Measurements from ENCODE around the gene LRIT2.

The LRIT2 gene

DNA sequence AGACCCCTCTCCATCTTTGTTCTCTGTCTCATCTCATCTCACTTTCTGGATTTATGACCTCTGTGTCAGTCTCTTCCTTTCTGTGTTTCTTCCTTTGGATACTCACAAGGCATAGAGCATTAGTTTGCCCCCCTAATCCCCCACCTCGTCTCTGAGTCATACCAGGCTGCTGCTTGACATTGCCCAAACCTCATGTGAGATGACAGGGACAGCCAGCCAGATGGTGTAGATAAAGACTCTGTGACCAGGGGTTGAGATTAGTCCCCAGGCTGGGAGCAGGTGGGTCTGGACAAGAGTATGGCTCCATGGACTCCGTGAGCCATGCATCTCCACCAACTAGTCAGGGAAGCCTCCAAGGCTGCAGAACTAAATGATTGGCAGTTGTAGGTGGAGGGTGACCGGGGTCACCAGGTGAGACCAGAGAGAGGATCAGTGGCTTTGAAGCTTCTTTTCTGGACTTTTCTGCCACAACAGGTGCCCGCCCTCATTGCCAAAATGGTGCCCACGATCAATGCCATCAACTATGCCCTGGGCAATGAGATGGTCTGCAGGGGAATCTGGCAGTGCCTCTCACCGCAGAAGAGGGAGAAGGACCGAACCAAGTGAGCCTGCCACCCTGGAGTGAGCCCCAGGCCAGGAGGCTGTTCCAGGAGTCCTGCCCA, 32.8 kb upstream of the LRIT2 start:
- H3K4me3 ChIP-seq (ENCODE audit: low read length) = no peak overlapping the region
- no peaks in the 10 kb centered on the region for H3K9me3 ChIP-seq (ENCODE audit: control insufficient read depth, insufficient read depth, low read length)
- DNase-seq (ENCODE audit: low read depth, low spot score) = no peak
- WGBS (ENCODE audit: insufficient coverage, insufficient read length) = no CpG with 5 or more reads among the region's 7 CpGs
- H3K36me3 ChIP-seq (ENCODE audit: control insufficient read depth, insufficient read depth, low read length) = no peaks in the 10 kb centered on the region
- no peaks in the 10 kb centered on the region for H3K27me3 ChIP-seq (ENCODE audit: control insufficient read depth, insufficient read depth, low read length)
- no peak overlapping the region for H3K27ac ChIP-seq (ENCODE audit: low read length)
- H3K4me1 ChIP-seq (ENCODE audit: control insufficient read depth, insufficient read depth, low read length) = no peaks in the 10 kb centered on the region

DNA sequence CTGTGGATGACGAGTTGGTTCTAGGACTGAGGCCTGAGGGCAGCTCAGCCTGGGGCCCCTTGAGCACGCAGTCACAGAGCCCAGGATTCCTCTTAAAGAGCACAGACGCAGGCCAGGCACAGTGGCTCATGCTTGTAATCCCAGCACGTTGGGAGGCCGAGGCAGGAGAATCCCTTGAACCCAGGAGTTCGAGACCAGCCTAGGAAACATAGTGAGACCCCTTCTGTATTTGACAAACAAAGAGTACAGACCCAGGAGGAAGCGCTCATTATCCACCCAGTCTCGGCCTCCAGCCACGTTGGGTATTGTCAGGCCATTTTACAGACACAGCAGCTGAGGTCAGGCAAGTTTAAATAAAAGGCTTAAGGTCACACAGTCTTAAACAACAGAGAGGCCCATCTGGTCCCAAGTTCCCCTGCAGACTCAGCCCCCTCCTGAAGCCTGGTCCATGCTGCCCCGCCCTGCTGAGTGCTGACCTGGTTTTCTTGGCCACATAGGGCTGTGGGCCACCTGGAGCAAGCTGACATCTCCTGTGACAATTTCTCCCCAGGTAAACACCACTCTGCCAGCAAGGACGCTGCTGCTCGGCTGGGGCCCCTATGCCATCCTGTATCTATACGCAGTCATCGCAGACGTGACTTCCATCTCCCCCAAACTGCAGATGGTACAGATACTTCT, 32.1 kb upstream of the LRIT2 start:
- Histone ChIP-seq H3K36me3 (ENCODE audit: control insufficient read depth, insufficient read depth, low read length) (no peaks in the 10 kb centered on the region), H3K27me3 (ENCODE audit: control insufficient read depth, insufficient read depth, low read length) (no peaks in the 10 kb centered on the region), H3K4me3 (ENCODE audit: low read length) (no peak overlapping the region), H3K27ac (ENCODE audit: low read length) (no peak overlapping the region), H3K4me1 (ENCODE audit: control insufficient read depth, insufficient read depth, low read length) (no peaks in the 10 kb centered on the region), H3K9me3 (ENCODE audit: control insufficient read depth, insufficient read depth, low read length) (no peaks in the 10 kb centered on the region)
- no peak for DNase-seq (ENCODE audit: low read depth, low spot score)
- no CpG with 5 or more reads among the region's 15 CpGs for WGBS (ENCODE audit: insufficient coverage, insufficient read length)

DNA sequence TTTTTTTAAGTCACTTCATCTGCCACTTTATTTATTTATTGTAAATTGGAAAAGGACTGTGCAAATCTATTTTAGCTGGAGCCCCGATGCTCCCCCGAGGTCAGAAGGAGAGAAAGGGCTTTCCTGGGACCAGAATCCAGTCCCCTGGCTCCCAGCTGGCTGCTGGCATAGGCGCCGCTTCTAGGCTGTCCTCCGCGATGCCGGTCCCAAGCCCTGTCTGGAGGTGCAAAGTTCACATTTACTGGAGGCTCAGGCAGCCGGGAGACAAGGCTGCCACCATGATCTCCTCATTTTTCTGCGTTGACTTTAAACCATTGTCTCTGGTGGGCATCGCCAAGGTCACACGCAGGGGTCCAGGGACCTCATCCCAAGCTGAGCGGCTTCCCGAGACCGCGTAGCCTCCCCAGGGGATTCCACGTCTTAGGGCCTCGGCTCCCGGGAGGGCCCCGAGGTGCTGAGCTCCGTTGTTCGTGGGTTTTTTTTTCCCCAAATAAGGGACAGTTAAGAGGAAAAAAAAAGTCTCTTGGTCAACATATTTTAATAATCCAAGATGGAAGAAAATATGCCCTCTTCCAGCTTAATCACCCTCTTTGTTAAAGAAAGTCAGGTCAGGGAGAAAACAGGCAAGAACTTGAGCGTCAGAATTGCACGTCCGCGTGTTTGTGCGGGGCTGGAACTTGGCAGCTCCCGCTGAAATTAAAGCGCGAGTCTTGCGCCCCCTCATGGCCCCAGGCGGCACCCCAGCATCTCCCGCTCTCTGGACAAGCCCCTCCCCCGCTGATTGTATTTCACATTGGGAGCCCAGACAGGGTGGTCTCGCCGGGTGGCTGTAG, 31.4 kb upstream of the LRIT2 start:
- WGBS (ENCODE audit: insufficient coverage, insufficient read length) = no CpG with 5 or more reads among the region's 35 CpGs
- no peaks in the 10 kb centered on the region for H3K27me3 ChIP-seq (ENCODE audit: control insufficient read depth, insufficient read depth, low read length)
- no peaks in the 10 kb centered on the region for H3K36me3 ChIP-seq (ENCODE audit: control insufficient read depth, insufficient read depth, low read length)
- H3K27ac ChIP-seq (ENCODE audit: low read length) = no peak overlapping the region
- H3K4me3 ChIP-seq (ENCODE audit: low read length) = no peak overlapping the region
- no peaks in the 10 kb centered on the region for H3K4me1 ChIP-seq (ENCODE audit: control insufficient read depth, insufficient read depth, low read length)
- H3K9me3 ChIP-seq (ENCODE audit: control insufficient read depth, insufficient read depth, low read length) = no peaks in the 10 kb centered on the region
- DNase-seq (ENCODE audit: low read depth, low spot score) = peak; percentile 52

DNA sequence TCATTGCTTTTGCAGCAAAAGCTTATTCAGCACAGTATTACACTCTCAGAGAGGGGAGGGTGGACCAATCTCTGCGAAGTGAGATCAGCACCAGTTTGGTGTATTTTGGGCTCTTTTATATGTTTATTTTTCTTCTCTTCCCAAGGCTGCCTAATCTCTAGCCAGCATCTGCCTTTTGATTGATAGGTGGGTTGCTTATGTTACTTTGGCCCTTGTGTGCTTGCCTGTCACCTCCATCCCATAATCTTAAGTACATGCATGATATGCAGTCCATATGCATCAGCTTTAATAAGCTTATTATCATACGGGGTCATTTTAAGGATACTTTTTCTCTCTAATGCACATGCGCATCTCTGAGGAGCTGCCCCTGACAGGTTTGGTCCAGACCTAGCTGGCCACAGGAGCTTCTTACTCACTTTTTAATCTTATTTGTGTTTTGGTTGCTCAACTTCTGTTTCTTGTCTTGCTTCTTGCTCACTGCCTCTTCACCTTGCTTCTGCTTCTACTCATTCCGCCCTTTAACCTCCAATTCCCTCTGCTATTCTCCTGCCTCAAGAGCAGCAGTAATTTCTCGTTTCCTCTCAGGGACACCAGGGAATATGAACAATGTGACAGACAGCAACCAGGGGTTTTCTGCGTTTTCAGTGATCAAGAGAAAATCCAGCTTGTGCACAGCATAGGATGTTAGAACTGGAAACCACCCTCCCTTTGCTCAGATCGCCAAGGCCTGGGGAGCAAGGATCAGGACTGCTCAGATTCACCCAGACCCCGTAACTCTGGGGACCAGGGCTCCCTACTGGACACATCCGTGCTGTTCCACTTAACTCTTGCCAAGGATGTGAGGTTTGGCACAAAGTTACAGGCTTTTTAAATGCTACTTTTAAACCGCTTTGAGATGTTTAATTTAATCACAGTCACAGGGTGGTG, 29.5 kb upstream of the LRIT2 start:
- DNase-seq (ENCODE audit: low read depth, low spot score) = no peak
- Histone ChIP-seq H3K27me3 (ENCODE audit: control insufficient read depth, insufficient read depth, low read length) (no peaks in the 10 kb centered on the region), H3K9me3 (ENCODE audit: control insufficient read depth, insufficient read depth, low read length) (no peaks in the 10 kb centered on the region), H3K36me3 (ENCODE audit: control insufficient read depth, insufficient read depth, low read length) (no peaks in the 10 kb centered on the region), H3K27ac (ENCODE audit: low read length) (no peak overlapping the region), H3K4me1 (ENCODE audit: control insufficient read depth, insufficient read depth, low read length) (no peaks in the 10 kb centered on the region), H3K4me3 (ENCODE audit: low read length) (no peak overlapping the region)
- WGBS (ENCODE audit: insufficient coverage, insufficient read length) = no CpG with 5 or more reads among the region's 10 CpGs

DNA sequence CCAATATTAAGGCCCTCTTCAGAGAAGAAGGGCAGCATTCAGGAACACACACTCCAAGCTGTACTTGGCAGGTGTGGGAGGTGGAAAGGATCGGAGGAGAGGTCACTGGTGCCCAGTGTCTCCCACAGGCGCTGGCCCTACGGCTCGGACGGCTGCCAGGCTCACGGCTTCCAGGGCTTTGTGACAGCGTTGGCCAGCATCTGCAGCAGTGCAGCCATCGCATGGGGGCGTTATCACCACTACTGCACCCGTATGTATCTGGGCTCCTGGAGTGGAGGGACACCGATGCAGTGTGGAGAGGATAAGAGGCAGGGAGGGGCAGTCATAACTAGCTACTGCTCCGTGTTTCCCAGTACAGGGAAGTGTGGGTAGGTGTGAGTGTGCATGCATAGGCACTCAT, 23.4 kb upstream of the LRIT2 start:
- no peak overlapping the region for H3K4me3 ChIP-seq (ENCODE audit: low read length)
- no peaks in the 10 kb centered on the region for H3K36me3 ChIP-seq (ENCODE audit: control insufficient read depth, insufficient read depth, low read length)
- WGBS (ENCODE audit: insufficient coverage, insufficient read length) = no CpG with 5 or more reads among the region's 12 CpGs
- no peaks in the 10 kb centered on the region for H3K9me3 ChIP-seq (ENCODE audit: control insufficient read depth, insufficient read depth, low read length)
- H3K4me1 ChIP-seq (ENCODE audit: control insufficient read depth, insufficient read depth, low read length) = no peaks in the 10 kb centered on the region
- no peak overlapping the region for H3K27ac ChIP-seq (ENCODE audit: low read length)
- H3K27me3 ChIP-seq (ENCODE audit: control insufficient read depth, insufficient read depth, low read length) = no peaks in the 10 kb centered on the region
- DNase-seq (ENCODE audit: low read depth, low spot score) = no peak

DNA sequence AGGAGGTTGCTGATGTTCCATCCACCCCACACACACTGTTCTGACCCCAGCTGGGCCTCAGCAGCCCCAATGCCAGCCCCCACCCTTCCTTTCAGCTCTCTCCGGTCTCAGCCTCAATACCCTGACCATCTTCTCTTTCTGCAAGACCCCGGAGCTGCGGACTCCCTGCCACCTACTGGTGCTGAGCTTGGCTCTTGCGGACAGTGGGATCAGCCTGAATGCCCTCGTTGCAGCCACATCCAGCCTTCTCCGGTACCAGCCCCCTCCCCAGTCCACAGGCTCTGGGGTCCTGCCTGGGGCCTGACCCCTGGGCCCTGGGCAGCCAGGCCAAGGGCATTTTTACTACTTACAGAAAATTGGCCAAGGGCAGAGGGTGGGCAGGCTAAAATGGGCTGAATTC, 22.2 kb upstream of the LRIT2 start:
- Histone ChIP-seq H3K36me3 (ENCODE audit: control insufficient read depth, insufficient read depth, low read length) (no peaks in the 10 kb centered on the region), H3K4me1 (ENCODE audit: control insufficient read depth, insufficient read depth, low read length) (no peaks in the 10 kb centered on the region), H3K27me3 (ENCODE audit: control insufficient read depth, insufficient read depth, low read length) (no peaks in the 10 kb centered on the region), H3K9me3 (ENCODE audit: control insufficient read depth, insufficient read depth, low read length) (no peaks in the 10 kb centered on the region), H3K4me3 (ENCODE audit: low read length) (no peak overlapping the region), H3K27ac (ENCODE audit: low read length) (no peak overlapping the region)
- no peak for DNase-seq (ENCODE audit: low read depth, low spot score)
- no CpG with 5 or more reads among the region's 6 CpGs for WGBS (ENCODE audit: insufficient coverage, insufficient read length)

DNA sequence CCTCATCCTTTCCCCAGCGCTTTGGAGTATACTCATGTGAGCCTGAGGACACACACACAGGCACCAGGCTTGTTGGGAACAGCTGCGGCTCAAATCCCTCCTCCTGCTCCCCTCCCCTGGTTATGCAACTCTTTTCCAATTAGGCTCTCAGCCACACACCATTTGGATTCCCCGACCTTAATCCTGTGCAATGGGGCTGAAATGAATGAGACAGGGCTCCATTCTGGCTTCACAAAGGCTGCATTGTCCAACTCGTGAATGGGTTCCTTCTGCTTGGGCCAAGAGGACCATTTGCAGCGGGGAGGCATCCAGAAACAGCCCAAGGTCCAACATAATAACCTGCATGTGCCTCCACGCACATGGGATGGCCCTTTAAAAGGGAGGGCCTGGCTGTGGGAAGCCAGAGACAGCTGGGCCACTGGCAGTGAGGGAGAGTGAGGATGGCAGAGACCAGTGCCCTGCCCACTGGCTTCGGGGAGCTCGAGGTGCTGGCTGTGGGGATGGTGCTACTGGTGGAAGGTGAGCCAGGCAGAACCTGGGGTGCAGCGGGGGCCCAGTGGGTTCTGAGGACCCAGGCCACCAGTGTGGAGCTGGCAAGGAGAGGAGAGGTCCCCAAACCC, 19.4 kb upstream of the LRIT2 start, which contains the start of gene RGR:
RGR (plus strand) TSS at position 403 of the 620 bp plus-strand sequence; CDS start at position 441, 38 bp downstream.
- Histone ChIP-seq H3K4me3 (ENCODE audit: low read length) (no peak within 1 kb of the TSS), H3K4me1 (ENCODE audit: control insufficient read depth, insufficient read depth, low read length) (no peaks in the 10 kb centered on the region), H3K9me3 (ENCODE audit: control insufficient read depth, insufficient read depth, low read length) (no peaks in the 10 kb centered on the region), H3K27me3 (ENCODE audit: control insufficient read depth, insufficient read depth, low read length) (no peaks in the 10 kb centered on the region), H3K36me3 (ENCODE audit: control insufficient read depth, insufficient read depth, low read length) (no peaks in the 10 kb centered on the region), H3K27ac (ENCODE audit: low read length) (no peak within 1 kb of the TSS)
- no CpG with 5 or more reads among the region's 9 CpGs for WGBS (ENCODE audit: insufficient coverage, insufficient read length)
- no peak for DNase-seq (ENCODE audit: low read depth, low spot score)

DNA sequence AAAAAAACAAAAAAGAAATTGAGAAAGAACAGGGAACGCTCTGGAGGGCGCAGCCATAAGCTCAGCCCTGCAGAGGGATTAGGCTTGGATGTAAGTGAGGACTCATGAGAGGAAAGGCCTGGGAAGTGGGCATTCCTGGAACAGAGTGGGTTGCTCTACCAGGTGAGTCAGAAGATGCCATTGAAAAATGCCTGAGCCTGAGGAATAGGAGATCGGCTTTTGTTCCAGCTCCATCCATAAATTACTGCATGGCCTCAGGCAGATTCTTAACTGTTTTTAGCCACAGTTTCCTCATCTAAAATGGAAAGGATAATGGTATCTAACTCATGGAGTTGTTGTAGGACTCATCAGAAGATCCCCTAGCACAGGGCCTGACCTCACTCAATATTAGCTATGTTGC, 18.4 kb upstream of the LRIT2 start:
- Histone ChIP-seq H3K27ac (ENCODE audit: low read length) (no peak overlapping the region), H3K4me1 (ENCODE audit: control insufficient read depth, insufficient read depth, low read length) (no peaks in the 10 kb centered on the region), H3K36me3 (ENCODE audit: control insufficient read depth, insufficient read depth, low read length) (no peaks in the 10 kb centered on the region), H3K27me3 (ENCODE audit: control insufficient read depth, insufficient read depth, low read length) (no peaks in the 10 kb centered on the region), H3K4me3 (ENCODE audit: low read length) (no peak overlapping the region), H3K9me3 (ENCODE audit: control insufficient read depth, insufficient read depth, low read length) (no peaks in the 10 kb centered on the region)
- no CpG with 5 or more reads among the region's 3 CpGs for WGBS (ENCODE audit: insufficient coverage, insufficient read length)
- no peak for DNase-seq (ENCODE audit: low read depth, low spot score)

DNA sequence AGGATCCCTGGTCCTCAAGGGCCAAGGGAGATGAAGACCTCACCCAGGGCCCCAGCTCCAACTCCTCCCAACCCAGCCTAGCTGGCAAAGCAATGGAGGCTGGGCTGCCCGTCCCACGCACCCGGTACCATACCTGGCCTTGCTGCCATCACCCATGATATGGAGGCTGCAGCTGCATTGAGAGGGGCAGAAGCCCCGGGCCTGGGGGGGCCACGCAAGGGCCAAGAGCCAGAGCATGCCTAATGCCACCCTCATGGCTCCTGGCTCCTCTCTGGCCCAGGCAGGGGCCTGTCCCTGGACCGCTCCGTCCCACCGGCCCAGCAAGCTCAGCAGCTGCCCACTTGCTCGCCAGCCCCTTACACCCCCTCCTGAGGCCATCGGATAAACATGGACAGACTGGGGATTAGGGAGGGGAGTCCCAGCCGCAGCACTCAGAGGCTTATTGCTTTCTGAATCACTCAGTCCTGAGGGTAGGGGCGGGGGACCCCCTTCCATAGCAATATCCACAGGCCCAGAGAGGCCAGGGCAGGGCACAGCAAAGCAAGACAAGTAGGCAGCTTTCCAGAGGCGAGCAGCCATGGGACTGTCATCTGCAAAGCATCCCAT, 15.9 kb upstream of the LRIT2 start, which contains the start of gene LRIT1:
LRIT1 (minus strand) TSS at position 362 of the 606 bp plus-strand sequence; CDS start at position 255, 107 bp downstream.
- no peak within 1 kb of the TSS for H3K27ac ChIP-seq (ENCODE audit: low read length)
- no peaks in the 10 kb centered on the region for H3K9me3 ChIP-seq (ENCODE audit: control insufficient read depth, insufficient read depth, low read length)
- no peaks in the 10 kb centered on the region; the same call in 1 of the 2 replicates for H3K27me3 ChIP-seq (ENCODE audit: control insufficient read depth, insufficient read depth, low read length)
- H3K4me1 ChIP-seq (ENCODE audit: control insufficient read depth, insufficient read depth, low read length) = no peaks in the 10 kb centered on the region
- no peak within 1 kb of the TSS for H3K4me3 ChIP-seq (ENCODE audit: low read length)
- no peak for DNase-seq (ENCODE audit: low read depth, low spot score)
- H3K36me3 ChIP-seq (ENCODE audit: control insufficient read depth, insufficient read depth, low read length) = no peaks in the 10 kb centered on the region
- WGBS (ENCODE audit: insufficient coverage, insufficient read length) = no CpG with 5 or more reads among the region's 13 CpGs
